Measurements from ENCODE around the gene EIF3L. TPM values are rescaled to one million over a fixed set of nuclear protein-coding genes. Genes with fewer than 3 reads are reported as not detected.

Gene EIF3L
- total and polyA plus RNA-seq, 10 of the 15 experiments (the other 5 are each of a cell fraction or from before 2014, with no cell fraction given), result 294 to 1,037 (median 618) TPM

GRCh38 chr22:37896939-37897338 lies 47.7 kb downstream of the EIF3L start:
- intact Hi-C loops (cut with micrococcal nuclease; ENCODE audit: unreplicated experiment), result no loop called here
- Histone ChIP-seq H3K4me3 (no peak overlapping the region), H3K79me2 (ENCODE audit: control insufficient read depth, insufficient read depth, low read length) (no peaks in the 10 kb centered on the region), H4K20me1 (ENCODE audit: control insufficient read depth, insufficient read depth) (no peaks in the 10 kb centered on the region), H3K4me1 (ENCODE audit: control insufficient read depth, insufficient read depth, low read length) (peaks cover 11% of the 10 kb centered on the region), H3K36me3 (ENCODE audit: control insufficient read depth in 2 of 2, insufficient read depth in 2 of 2, low read length in 1 of 2) (no peaks in the 10 kb centered on the region; a peak in 1 of 4 replicates), H3K27ac (ENCODE audit: control insufficient read depth, insufficient read depth) (peak overlapping the region; percentile 89; the same call in 1 of the 2 replicates), H3K9ac (ENCODE audit: control insufficient read depth, insufficient read depth, low read length) (no peak overlapping the region), H3K9me3 (replicated peaks; ENCODE audit: control insufficient read depth, insufficient read depth, low read length) (no peaks in the 10 kb centered on the region), H2AFZ (ENCODE audit: control insufficient read depth, low read depth, low read length) (peak overlapping the region; percentile 93), H3K4me2 (ENCODE audit: control insufficient read depth, insufficient read depth) (no peak overlapping the region), H3K27me3 (replicated peaks in 1 of 2; ENCODE audit: control insufficient read depth in 2 of 2, insufficient read depth in 2 of 2, low read length in 1 of 2) (no peaks in the 10 kb centered on the region)
- FAIRE-seq (no peak), DNase-seq (ENCODE audit: low read depth, low spot score) (no peak), ATAC-seq (no peak)
- ChIA-PET RAD21 (ENCODE audit: unreplicated experiment) (interaction anchor here (0.8 to 2.2 kb wide), 6 partner anchors 9 to 262 kb away, joined by 3 to 9 read pairs (median 4); partner anchors contain the start of gene MICALL1), CTCF (interaction anchor here (0.8 to 3.4 kb wide), 17 partner anchors 9 to 254 kb away, joined by 3 to 19 read pairs (median 4); partner anchors contain the start of genes ANKRD54, C22orf23, MICALL1 and POLR2F), POLR2A (interaction anchor here (0.6 to 2.4 kb wide), 7 partner anchors 9 to 288 kb away, joined by 3 to 16 read pairs (median 4); partner anchors contain the start of genes EIF3L, GCAT, GGA1 and MICALL1), SMC1A (ENCODE audit: uncharacterized antibody, unreplicated experiment) (interaction anchor here (1.0 to 2.0 kb wide), 8 partner anchors 8 to 78 kb away, joined by 3 to 11 read pairs (median 4); partner anchors contain the start of gene MICALL1)
- TF ChIP-seq PML (IDR thresholded peaks at IDR 0.05; ENCODE audit: low read length) (no peak), ZSCAN29 (IDR thresholded peaks at IDR 0.05) (no peak), TCF12 (IDR thresholded peaks at IDR 0.05; ENCODE audit: low read depth, low read length) (no peak), NBN (IDR thresholded peaks at IDR 0.05) (no peak), IKZF1 (conservative IDR thresholded peaks at IDR 0.05) (no peak), E2F8 (IDR thresholded peaks at IDR 0.05; ENCODE audit: low read depth, partially characterized antibody) (no peak), ATF7 (IDR thresholded peaks at IDR 0.05; ENCODE audit: low read depth) (no peak), BACH1 (IDR thresholded peaks at IDR 0.05; ENCODE audit: borderline replicate concordance) (no peak), TARDBP (IDR thresholded peaks at IDR 0.05; ENCODE audit: borderline replicate concordance) (no peak), SMC3 (IDR thresholded peaks at IDR 0.05; ENCODE audit: borderline replicate concordance, low read length) (no peak), RB1 (IDR thresholded peaks at IDR 0.05; ENCODE audit: borderline replicate concordance) (no peak), SMAD1 (IDR thresholded peaks at IDR 0.05; ENCODE audit: low read depth, partially characterized antibody) (no peak), KLF5 (IDR thresholded peaks at IDR 0.05; ENCODE audit: partially characterized antibody) (no peak), SREBF1 (IDR thresholded peaks at IDR 0.05; ENCODE audit: low read length) (no peak), CUX1 (IDR thresholded peaks at IDR 0.05; ENCODE audit: insufficient replicate concordance, low read depth, low read length) (no peak), MTA2 (IDR thresholded peaks at IDR 0.05; ENCODE audit: low read depth) (no peak), KAT2A (conservative IDR thresholded peaks at IDR 0.05; ENCODE audit: control insufficient read depth, low read depth, low read length) (no peak), ETV6 (conservative IDR thresholded peaks at IDR 0.05 in 1 of 2, IDR thresholded peaks at IDR 0.05 in 1 of 2; ENCODE audit: borderline replicate concordance in 1 of 2, low read depth in 1 of 2) (no peak)
- no TSS peak for BruUV-seq (replicated peaks)
- 80% methylated on average over 3 of the region's 3 CpGs for WGBS (ENCODE audit: insufficient coverage, insufficient replicate concordance, low lambda C conversion rate, missing lambda C conversion rate)
- in situ Hi-C loops (cut with MboI), result no loop called here
